Keratinocyte (primary cell): Measurements from ENCODE around the gene KICS2.

Source experiments
- EZH2 ChIP-seq: IDR thresholded peaks from one replicate; pipeline ENCODE4 v1.6.1; 2012; ENCODE audit warnings: inconsistent platforms, mild to moderate bottlenecking, low read length, moderate library complexity
- TF ChIP-seq, protein P1 (sequence below), 3 experiments: IDR thresholded peaks in 1 of 3; conservative IDR thresholded peaks in 1 of 3; optimal IDR thresholded peaks in 1 of 3; 2 replicates in 2 of 3; 3 replicates in 1 of 3; pipeline versions ENCODE3 to v1.5.1; 2011; ENCODE audit warnings: low read length in 3 of 3, mild to moderate bottlenecking in 3 of 3, moderate library complexity in 2 of 3, control low read depth in 1 of 3, inconsistent platforms in 1 of 3; ENCODE audit not compliant: insufficient read depth in 2 of 3; ENCODE audit errors: extremely low read depth in 1 of 3

DNA sequence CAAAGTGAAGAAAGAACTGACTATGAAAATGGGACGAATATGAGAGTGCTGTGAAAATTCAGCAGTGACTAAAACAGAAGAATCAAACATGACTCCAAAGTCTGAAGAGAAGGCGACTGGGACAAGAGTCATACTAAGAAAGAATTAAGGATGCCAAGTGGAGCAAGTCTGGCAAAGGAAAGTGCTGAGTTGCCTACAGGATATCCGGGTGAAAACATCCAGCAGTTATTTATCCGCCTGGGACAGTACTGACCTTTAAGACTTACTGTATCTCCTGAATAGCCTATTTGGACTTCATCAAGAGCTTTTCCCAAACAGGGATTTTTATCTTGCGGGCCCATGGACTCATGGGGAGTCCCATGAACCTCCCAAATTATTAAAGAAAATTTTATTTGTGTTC, 41.1 kb downstream of the KICS2 start:
- TF ChIP-seq, protein P1, sequence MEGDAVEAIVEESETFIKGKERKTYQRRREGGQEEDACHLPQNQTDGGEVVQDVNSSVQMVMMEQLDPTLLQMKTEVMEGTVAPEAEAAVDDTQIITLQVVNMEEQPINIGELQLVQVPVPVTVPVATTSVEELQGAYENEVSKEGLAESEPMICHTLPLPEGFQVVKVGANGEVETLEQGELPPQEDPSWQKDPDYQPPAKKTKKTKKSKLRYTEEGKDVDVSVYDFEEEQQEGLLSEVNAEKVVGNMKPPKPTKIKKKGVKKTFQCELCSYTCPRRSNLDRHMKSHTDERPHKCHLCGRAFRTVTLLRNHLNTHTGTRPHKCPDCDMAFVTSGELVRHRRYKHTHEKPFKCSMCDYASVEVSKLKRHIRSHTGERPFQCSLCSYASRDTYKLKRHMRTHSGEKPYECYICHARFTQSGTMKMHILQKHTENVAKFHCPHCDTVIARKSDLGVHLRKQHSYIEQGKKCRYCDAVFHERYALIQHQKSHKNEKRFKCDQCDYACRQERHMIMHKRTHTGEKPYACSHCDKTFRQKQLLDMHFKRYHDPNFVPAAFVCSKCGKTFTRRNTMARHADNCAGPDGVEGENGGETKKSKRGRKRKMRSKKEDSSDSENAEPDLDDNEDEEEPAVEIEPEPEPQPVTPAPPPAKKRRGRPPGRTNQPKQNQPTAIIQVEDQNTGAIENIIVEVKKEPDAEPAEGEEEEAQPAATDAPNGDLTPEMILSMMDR (optimal IDR thresholded peaks at IDR 0.05 in 1 of 3, IDR thresholded peaks at IDR 0.05 in 1 of 3, conservative IDR thresholded peaks at IDR 0.05 in 1 of 3; ENCODE audit: extremely low read depth in 1 of 3, insufficient read depth in 2 of 3, low read length in 3 of 3) = no peak
- TF ChIP-seq EZH2 = no peak
